Activated naive CD8-positive, alpha-beta T cell treated with anti-CD3 and anti-CD28 coated beads, Interleukin-2, amount 50 U/mL, for 16 hours (primary cell): ENCODE results near the gene CHM.

Experiments
- DNase-seq: peaks from one replicate; pipeline ENCODE4 v3.0.0-alpha.2; 2020; ENCODE audit warnings: low read depth, low spot score

CHM gene

DNA sequence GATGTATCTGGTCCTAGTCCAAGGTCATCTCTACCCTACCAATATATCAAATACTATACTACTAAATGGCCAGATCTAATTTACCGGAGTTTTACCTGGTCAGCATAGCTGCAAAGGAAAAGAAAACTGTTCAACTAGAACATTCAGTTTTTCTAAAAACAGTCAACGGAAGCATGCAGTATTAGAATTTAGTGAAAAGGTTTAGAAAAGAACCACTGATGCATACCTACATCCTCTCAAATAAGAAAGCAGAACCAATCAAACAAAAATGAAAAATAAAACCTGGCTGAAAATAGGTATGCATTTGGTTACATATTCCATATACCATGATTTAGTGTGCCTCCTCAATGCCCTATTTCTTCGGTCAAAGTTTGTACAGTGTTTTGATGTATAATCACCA is 140.0 kb downstream of the CHM start:
- DNase-seq: no peak

DNA sequence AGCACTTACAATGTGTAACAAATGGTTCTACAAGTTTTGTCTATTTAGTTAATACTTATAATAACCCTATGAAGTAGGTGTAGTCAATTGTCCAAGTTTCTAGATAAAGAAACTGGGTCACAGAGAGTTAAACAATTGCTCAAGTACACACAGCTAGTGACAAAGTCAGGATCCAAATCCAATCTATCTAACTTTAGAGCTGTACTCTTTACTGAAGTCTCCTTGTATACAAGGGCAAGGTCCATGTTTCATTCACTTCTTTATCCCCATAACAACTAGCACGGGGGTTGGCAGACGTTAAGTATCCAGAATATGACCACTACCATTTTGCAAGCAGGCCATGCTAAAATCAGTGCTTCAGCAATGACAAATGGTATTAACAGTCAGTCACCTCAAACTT is 141.0 kb downstream of the CHM start:
- no peak for DNase-seq

DNA sequence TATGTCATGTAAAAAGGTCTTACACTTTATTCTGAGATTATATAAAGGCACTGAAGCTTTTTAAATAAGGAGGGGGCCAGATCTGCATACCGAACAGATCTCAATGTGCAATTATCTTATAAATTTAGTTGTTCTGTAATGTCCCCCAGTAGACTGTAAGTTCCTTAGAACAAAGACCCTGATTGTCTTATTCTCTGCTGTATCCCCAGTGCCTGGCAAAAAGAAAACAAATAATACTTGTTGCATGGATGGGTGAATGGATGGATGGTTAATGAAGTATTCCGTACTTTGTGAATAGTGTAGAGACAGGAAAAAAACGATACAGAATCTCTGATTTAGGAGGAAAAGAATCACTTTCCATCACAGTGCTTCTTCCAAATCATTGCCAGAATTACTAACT is 141.5 kb downstream of the CHM start:
- DNase-seq: no peak

DNA sequence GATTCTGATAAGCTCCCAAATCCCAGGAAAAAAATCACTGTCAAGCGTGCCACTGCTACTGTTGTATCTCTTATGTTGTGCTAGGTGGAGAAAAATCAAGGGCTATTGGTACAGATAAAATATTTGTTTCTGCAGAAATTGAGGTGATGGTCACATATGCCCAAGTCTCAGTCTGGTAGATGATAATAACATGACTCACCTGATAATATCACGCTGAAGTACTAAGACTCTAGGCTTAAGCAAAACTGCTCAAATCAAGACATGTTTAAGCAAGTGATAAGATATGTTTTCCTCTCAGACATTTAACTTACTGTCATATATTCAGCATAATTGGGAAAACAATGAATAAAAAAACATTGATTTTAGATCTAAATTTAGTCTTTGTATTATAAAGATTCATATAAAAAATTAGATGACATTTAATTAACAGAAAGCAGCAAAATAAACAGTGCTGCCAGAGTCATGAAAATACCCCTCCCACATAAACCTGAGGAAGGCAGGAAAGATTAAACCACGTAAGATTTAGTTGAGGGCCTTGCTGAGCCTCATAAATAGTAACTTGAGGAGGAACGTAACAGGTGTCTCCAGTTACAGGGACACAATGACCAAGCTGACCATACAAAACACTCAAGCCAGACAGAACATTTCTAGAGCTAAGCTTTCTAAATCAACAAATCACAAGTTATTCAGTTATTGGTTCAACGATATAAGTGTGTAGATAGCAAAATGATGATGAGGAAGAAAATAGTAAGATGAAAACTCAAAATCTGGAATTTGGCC is 143.5 kb downstream of the CHM start:
- DNase-seq: no peak

DNA sequence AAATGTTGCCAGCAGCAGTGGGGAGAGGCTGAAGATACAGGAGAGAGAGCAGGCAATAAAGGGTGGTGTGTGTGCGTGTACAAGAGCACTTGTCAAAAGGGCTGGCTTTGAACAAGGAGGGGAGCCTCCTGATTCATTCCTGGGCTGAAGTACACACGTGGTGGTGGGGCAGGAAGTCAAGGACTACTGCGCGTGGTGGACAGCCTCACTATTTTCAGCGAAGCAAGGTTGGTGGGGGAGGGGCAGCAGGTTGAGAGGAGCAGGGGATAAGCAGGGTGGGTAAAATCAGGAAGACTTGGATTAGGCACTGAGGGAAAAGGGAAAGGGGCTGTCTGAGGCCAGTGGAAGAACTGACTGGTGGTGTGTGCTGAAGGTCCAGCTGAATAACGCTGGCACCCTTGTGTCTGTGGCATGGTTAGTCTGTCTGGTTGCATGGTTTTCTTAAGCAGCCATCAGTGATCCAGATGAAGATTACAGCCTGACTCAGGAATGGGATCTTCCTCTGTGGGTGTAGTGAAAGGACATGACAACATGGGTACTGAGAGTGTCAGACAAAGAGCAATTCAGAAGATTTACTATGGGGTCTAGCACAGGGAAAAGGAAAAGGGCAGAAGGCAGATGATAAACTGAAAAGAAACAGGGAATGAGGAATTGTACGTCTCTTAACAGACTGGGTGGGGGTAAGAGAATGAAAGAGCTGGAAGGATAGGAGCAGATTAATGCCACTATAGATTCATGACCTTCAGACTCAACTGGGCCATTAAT is 149.8 kb downstream of the CHM start:
- no peak for DNase-seq

DNA sequence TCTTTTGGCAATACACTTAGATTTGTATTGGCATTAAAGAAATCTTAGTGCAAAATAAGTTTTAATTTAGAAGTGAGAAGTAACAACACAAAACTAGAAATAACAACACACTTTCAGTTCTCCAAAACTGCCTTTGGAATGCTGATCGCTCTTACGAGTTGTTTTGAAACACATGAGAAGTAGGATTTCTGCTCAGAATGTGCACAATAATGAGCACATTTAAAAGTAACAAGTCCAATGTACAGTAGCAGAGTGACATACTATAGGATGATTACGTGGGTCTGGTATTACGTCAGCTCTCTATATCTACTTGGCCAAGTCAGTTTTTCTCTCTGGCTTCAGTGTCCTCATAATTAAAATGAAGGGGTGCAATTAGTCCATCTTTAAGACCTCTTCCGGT is 164.8 kb downstream of the CHM start:
- DNase-seq: no peak

DNA sequence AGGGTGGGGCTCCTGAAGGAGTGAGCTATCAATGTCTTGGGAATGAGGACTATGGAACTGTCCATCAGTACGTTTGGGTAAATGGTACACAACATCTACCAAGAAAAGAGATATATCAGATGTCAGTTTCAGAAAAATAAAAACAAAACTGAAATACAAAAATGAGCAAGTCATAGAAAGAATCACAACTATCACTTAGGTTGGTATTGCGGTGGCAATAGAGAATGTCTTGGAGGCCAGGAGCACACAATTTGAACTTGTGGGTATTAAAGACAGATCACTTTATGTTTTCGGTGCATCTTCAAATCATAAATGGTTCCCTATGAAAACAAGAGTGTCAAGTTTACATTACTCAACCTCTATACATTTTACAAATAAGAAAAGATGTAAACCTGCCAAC is 176.8 kb downstream of the CHM start:
- DNase-seq: no peak

DNA sequence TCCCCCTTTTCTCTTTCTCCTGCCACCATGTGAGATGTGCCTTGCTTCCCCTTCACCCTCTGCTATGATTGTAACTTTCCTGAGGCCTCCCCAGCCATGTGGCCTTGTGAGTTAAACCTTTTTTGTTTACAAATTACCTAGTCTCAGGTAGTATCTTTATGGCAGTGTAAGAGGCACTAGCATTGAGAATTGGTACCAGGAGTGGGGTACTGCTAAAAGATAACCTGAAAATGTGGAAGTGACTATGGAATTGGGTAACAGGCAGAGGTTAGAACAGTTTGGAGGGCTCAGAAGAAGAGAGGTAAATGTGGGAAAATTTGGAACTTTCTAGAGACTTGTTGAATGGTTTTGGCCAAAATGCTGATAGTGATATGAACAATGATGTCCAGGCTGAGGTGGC is 182.0 kb downstream of the CHM start:
- DNase-seq: no peak

DNA sequence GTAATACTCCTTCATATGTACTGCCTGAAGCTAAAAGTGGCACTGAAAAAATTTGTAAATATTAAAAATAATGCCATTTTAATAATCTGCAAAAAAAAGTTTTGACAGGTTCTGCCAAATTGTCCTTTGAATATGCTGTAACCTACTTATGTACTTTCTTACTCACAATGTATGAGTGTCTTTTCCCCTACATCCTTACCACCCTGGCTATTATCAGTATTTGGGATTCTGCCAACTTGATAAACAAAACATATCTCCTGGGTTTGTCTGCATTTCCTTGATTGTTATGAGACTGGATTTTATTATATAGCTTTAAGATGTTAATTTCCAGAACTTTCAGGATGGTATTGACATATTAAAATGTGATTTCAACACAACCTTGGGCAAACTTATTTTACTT is 187.9 kb downstream of the CHM start:
- DNase-seq: no peak

DNA sequence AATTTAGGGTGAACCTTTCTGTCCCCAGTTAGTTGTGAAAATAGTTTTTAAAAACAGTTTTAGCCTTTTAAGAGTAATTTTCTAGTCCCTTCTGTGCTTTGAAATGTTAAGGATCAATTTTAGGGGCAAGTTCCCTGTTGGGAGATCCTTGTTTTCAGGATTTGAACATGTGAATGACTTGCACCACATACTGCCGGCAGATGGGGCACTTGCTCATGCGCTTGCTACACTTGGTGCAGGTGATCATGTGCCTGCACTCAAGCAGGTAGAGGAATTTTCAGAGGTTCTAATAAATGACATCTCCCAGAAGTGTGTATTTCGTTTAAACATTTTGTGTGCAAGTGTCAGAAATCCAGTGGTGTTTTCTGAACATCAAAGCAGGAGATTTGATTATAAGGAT is 195.9 kb downstream of the CHM start:
- DNase-seq: no peak

DNA sequence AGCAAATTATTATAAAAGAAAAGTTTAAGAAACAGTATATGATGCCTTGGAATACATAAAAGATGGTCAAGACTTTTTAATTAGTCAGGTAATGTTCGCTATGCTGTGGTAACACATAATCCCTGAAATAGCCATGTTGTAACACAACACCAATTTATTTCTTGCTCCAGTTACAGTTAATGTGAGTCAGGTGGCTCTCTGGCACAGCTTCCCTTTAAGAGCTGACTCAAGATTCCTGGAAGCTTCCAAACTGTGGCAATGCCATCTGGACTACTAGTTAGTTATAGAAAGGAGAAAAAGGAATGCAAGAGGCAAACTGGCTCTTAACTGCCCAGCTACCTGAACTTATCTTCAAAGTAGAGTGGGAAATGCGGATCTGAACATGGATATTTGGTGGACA is 210.5 kb downstream of the CHM start:
- no peak for DNase-seq

DNA sequence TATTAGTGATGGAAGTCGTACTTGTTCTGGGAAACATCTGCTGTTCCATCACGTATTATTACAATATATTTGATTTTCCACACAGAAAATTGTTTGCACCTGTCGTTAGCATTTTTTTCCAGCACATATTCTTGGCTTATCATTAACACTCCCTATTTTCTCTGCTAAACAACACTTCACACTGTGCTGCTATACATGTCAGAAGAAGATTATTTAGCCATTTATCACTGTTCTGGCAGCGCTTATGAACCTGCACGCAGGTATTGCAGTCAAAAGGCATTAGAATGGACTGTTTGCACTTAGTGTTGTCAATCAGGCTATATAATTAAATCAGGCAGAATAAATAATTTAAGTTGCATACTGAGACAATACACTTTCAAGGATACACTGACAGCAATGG is 218.6 kb downstream of the CHM start:
- DNase-seq: no peak

DNA sequence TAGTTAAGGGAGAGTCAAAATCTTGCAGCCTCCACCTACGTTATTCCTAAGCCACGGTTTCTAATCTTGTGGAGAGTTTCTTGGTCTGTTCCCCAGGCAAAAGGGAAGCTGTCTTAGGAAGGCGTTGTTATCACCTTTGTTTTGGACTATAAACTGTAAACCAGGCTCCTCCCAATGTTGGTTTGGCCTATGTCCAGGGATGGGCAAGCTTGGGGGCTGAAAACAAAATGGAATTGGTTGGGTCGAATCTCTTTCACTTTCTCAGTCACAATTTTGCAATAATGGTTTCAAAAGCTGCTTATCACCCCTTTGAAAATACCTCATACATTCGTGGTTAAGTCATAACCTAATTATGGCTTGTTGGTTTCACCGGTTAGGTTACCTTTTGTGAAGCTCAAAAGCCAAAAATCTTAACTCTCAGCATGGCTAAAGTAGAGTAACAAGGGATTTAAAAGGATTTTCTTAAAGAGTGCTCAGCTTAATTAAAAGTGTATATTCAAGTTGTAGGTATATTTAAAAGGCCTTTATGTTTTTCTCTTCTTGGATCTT is 232.1 kb downstream of the CHM start:
- DNase-seq: no peak
